ENCODE measurements around the gene LRRC8E.

DNA sequence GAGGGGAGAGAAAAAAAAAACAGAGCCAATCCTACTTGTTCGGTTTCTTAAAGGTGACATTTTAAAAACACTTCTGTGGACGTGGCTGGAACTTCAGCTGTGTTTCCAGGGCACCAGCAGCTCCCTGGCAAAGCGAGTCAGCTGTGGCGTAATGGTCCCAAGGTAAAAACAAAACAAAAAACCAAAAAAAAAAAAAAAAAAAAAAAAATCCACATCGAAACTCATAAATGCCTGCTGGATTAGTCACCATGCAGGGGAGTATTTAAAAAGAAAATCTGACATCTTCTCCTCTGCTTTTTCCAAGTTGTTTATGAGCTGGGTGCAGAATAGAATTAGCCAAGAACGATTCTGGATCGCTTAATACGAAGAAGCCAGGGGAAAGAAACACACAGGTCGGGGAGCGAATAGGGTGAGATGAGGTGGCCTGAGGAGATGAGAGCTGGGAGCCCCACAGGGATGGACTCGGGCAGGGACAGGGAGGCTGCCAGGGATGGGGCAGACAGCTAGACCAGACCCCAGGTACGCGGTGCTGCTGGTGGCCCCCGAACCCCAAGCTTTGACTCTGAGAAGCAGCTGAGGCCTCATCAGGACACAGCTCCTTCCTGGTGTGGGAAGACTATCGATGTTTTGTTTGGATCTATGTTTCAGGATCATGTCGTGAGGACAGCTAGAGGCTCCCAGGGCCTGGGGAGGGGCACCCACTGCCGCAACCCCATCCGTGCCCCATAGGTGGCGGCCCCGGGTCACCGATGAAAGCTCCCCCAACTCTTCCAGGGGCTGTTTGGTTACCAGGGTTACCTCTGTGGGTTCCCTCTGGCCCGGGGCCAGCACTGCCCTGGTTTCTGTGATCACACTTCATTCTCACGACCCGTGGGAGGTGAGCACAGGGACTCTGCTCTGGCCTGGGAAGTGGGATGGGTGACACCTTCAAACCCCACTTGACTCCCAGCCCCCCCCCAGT, 40.7 kb downstream of the LRRC8E start:
- TF ChIP-seq POLR2AphosphoS5 (IDR thresholded peaks at IDR 0.05; ENCODE audit: borderline replicate concordance, low read depth, low read length) = no peak; the same call in 1 of the 2 replicates
- no peak for TF ChIP-seq EZH2 (IDR thresholded peaks at IDR 0.05)
